ENCODE results near the gene ZNF668. TPM values are rescaled to one million over a fixed set of nuclear protein-coding genes. Genes with fewer than 3 reads are reported as not detected.

The ZNF668 gene
- total RNA-seq: 10 to 100 TPM in 3 of 4 donors, 1 to 10 TPM in 1; 8.6 to 22.5 (median 12.6) TPM

DNA sequence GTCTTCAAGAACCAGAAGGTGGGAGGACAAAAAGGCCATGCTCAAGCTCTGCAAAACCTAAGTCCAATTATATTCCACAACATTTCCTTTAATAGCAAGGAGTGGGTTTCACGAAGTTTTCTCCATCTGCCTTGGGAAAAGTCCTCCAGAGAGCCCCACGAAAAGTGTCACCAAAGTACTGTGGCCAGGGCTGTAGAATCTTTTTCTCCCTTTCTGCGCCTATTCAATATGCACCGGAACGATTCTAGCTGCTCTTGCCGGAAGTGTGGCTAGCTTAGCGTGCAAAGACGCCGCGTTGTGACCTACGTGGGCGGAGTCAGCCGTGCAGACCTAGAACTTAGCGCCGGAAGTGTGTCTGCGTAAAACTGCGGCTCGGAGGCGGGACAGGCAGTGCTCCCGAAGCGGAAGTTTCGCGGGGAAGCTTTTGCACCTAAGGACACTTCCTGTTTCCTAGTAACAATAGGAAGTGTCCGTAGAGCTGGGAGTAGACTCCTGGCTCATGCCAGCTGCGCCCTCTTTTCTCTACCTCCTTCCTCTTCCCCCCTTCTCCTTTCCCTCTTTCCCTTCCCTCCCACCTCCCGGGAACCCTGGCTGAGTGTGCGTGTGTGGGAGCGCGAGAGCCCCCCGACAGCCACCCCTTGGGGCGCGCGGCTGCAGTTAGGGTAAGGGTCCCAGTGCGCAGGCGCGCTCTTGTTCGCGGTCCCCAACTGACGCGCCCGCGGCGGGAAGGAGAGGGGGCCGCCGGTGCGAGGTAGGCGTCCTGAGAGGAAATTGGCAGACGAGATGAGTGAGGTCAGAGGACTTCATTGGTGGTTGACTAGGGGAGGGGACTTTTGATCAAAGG, at the start of gene ZNF668, which contains the start of gene ZNF646:
Gene ZNF668, minus strand, starts transcription at position 271 of the 844 bp plus-strand sequence. CDS start 9,781 bp downstream, outside the sequence.
Gene ZNF646, plus strand, starts transcription at position 453 of the 844 bp plus-strand sequence. CDS start 1,903 bp downstream, outside the sequence.
- Histone ChIP-seq H3K4me3 (peak within 1 kb of the TSS; percentile 78 to 89), H3K4me1 (peaks cover 5 to 39% (median 17%) of the 10 kb centered on the region in 3 donors), H3K27ac (peak within 1 kb of the TSS; percentile 95 to 98 (median 96)), H3K27me3 (no peaks in the 10 kb centered on the region), H3K36me3 (peaks cover 0 to 33% of the 10 kb centered on the region in 2 donors), H3K9me3 (no peaks in the 10 kb centered on the region)
- 0 to 2% methylated on average over 13 to 15 of the region's 48 CpGs for WGBS, 2 donors (ENCODE audit: low coverage in 1 of 2)
- ATAC-seq: peak; percentile 93
- peak; percentile 71 to 76 for TF ChIP-seq POLR2A (IDR thresholded peaks at IDR 0.05)
- TF ChIP-seq EP300 (IDR thresholded peaks at IDR 0.05): no peak
- peak; percentile 89 for TF ChIP-seq POLR2AphosphoS5 (IDR thresholded peaks at IDR 0.05)
- TF ChIP-seq CTCF (IDR thresholded peaks at IDR 0.05): peak in 1 of 4 experiments; percentile 18

- ATAC-seq: no peak
- TF ChIP-seq POLR2A (IDR thresholded peaks at IDR 0.05) (no peak), CTCF (IDR thresholded peaks at IDR 0.05) (no peak), EP300 (IDR thresholded peaks at IDR 0.05) (no peak), POLR2AphosphoS5 (IDR thresholded peaks at IDR 0.05) (no peak)
- 97% methylated on average over 6 of the region's 16 CpGs; no CpG with 5 or more reads in 1 of the 2 donors for WGBS, 2 donors (ENCODE audit: low coverage in 1 of 2)
- Histone ChIP-seq H3K27me3 (no peaks in the 10 kb centered on the region), H3K36me3 (peaks cover 0 to 55% of the 10 kb centered on the region in 2 donors), H3K9me3 (no peaks in the 10 kb centered on the region), H3K4me3 (no peak overlapping the region), H3K4me1 (peaks cover 0 to 39% (median 11%) of the 10 kb centered on the region in 3 donors), H3K27ac (peak overlapping the region in 3 of 4 donors; percentile 95 to 99 (median 98))
These were observed 46.1 kb upstream of the ZNF668 start for GRCh38 chr16:31120129-31120528.

- peak; percentile 45 for ATAC-seq
- H3K4me3 ChIP-seq: peak overlapping the region; percentile 62 to 88
- H3K4me1 ChIP-seq: peaks cover 0 to 39% (median 11%) of the 10 kb centered on the region in 3 donors
- no peaks in the 10 kb centered on the region for H3K9me3 ChIP-seq
- peak overlapping the region; percentile 87 to 99 (median 96) for H3K27ac ChIP-seq
- 13 to 33% methylated on average over 2 to 6 of the region's 9 CpGs for WGBS, 2 donors (ENCODE audit: low coverage in 1 of 2)
- peaks cover 0 to 41% of the 10 kb centered on the region in 2 donors for H3K36me3 ChIP-seq
- TF ChIP-seq POLR2AphosphoS5 (IDR thresholded peaks at IDR 0.05) (peak; percentile 73), EP300 (IDR thresholded peaks at IDR 0.05) (no peak), POLR2A (IDR thresholded peaks at IDR 0.05) (peak in 1 of 2 donors; percentile 2), CTCF (IDR thresholded peaks at IDR 0.05) (no peak)
- H3K27me3 ChIP-seq: no peaks in the 10 kb centered on the region
These were observed 44.4 kb upstream of the ZNF668 start for GRCh38 chr16:31118223-31119155.

- peak within 1 kb of the TSS; percentile 62 to 88 for H3K4me3 ChIP-seq
- no peaks in the 10 kb centered on the region for H3K27me3 ChIP-seq
- peak; percentile 95 for ATAC-seq
- WGBS, 2 donors (ENCODE audit: low coverage in 1 of 2): 0% methylated on average over 6 to 16 of the region's 68 CpGs
- peaks cover 0 to 47% (median 11%) of the 10 kb centered on the region in 3 donors for H3K4me1 ChIP-seq
- H3K9me3 ChIP-seq: no peaks in the 10 kb centered on the region
- peak within 1 kb of the TSS; percentile 87 to 99 (median 96) for H3K27ac ChIP-seq
- TF ChIP-seq EP300 (IDR thresholded peaks at IDR 0.05): no peak
- peak; percentile 95 for TF ChIP-seq POLR2AphosphoS5 (IDR thresholded peaks at IDR 0.05)
- TF ChIP-seq CTCF (IDR thresholded peaks at IDR 0.05): peak in 1 of 4 experiments; percentile 7
- TF ChIP-seq POLR2A (IDR thresholded peaks at IDR 0.05): peak; percentile 92 to 93
- H3K36me3 ChIP-seq: peaks cover 0 to 40% of the 10 kb centered on the region in 2 donors
These were observed 43.6 kb upstream of the ZNF668 start, which contains the start of gene KAT8 for GRCh38 chr16:31117384-31118222. KAT8 (plus strand) TSS chr16:31117664; CDS start chr16:31117682, 18 bp downstream.
